GM19328 (cell line): Measurements from ENCODE around the gene MICAL1.
A peak's percentile ranks its signal among the peaks of the same experiment; 100 is the strongest.

Experiments
- ATAC-seq: cut with Tn5 transposase; IDR thresholded peaks from one replicate; pipeline ENCODE4 v1.9.1; 2021; ENCODE audit warnings: mild to moderate bottlenecking, moderate library complexity; ENCODE audit not compliant: unreplicated experiment

MICAL1 gene

GRCh38 chr6:109456111-109456583, 575 bp upstream of the MICAL1 start:
- ATAC-seq: peak; percentile 3

GRCh38 chr6:109454496-109455436, 806 bp downstream of the MICAL1 start:
- peak; percentile 36 for ATAC-seq

- ATAC-seq: no peak
Measured at GRCh38 chr6:109453594-109454495, 1.7 kb downstream of the MICAL1 start.

- ATAC-seq: no peak
Measured at GRCh38 chr6:109453156-109453555, 2.4 kb downstream of the MICAL1 start.

GRCh38 chr6:109452181-109452580, 3.4 kb downstream of the MICAL1 start:
- no peak for ATAC-seq

GRCh38 chr6:109451376-109451775, 4.2 kb downstream of the MICAL1 start:
- no peak for ATAC-seq

GRCh38 chr6:109450801-109451200, 4.8 kb downstream of the MICAL1 start:
- ATAC-seq: no peak

GRCh38 chr6:109449795-109450673, 5.5 kb downstream of the MICAL1 start:
- ATAC-seq: no peak

GRCh38 chr6:109449064-109449794, 6.3 kb downstream of the MICAL1 start:
- ATAC-seq: no peak

- no peak for ATAC-seq
Measured at GRCh38 chr6:109448615-109449014, 7.0 kb downstream of the MICAL1 start.

GRCh38 chr6:109447878-109448555, 7.6 kb downstream of the MICAL1 start:
- no peak for ATAC-seq

GRCh38 chr6:109447087-109447486, 8.5 kb downstream of the MICAL1 start:
- ATAC-seq: no peak

- ATAC-seq: no peak
Measured at GRCh38 chr6:109446541-109446940, 9.0 kb downstream of the MICAL1 start.

GRCh38 chr6:109446072-109446471, 9.5 kb downstream of the MICAL1 start:
- ATAC-seq: no peak

GRCh38 chr6:109445382-109445781, 10.2 kb downstream of the MICAL1 start:
- no peak for ATAC-seq

- no peak for ATAC-seq
Measured at GRCh38 chr6:109443425-109443950, 12.1 kb downstream of the MICAL1 start.

GRCh38 chr6:109442393-109442924, 13.1 kb downstream of the MICAL1 start:
- ATAC-seq: no peak

- no peak for ATAC-seq
Measured at GRCh38 chr6:109441069-109441816, 14.3 kb downstream of the MICAL1 start.
